Measurements from ENCODE around the gene AP3B1. TPM values are rescaled to one million over a fixed set of nuclear protein-coding genes. Genes with fewer than 3 reads are reported as not detected.

AP3B1 gene
- total and polyA plus RNA-seq, 2 donors (not counting 3 experiments of a cell fraction or from before 2014, with no cell fraction given): 31.6 to 46.7 TPM

- no peak overlapping the region for H3K4me2 ChIP-seq (ENCODE audit: insufficient read depth, low read length)
- dilution Hi-C loops (cut with MboI; ENCODE audit: extremely low pct_ligation_motif_present, low sequenced_read_pairs): no loop called here
- no peaks in the 10 kb centered on the region for H3K4me1 ChIP-seq (ENCODE audit: control insufficient read depth, extremely low read depth, insufficient read depth, low read length)
- BruUV-seq (replicated peaks): no TSS peak
- no peak overlapping the region for H3K4me3 ChIP-seq (replicated peaks in 1 of 3; ENCODE audit: insufficient read depth in 1 of 3, low read depth in 1 of 3, low read length in 3 of 3)
- no peaks in the 10 kb centered on the region for H3K79me2 ChIP-seq (ENCODE audit: control insufficient read depth, insufficient read depth, low read length)
- H4K20me1 ChIP-seq (replicated peaks; ENCODE audit: control insufficient read depth, extremely low read depth, insufficient read depth, low read length): no peaks in the 10 kb centered on the region
- no peak for DNase-seq (ENCODE audit: low read depth, low spot score)
- intact Hi-C loops (cut with micrococcal nuclease): loop anchor here (2.0 to 5.0 kb wide), 3 partner anchors 156 to 488 kb away; partner anchors contain the start of gene TBCA
- no peaks in the 10 kb centered on the region for H3K36me3 ChIP-seq (ENCODE audit: control insufficient read depth in 2 of 2, extremely low read depth in 1 of 2, insufficient read depth in 2 of 2, low read length in 2 of 2)
- no peaks in the 10 kb centered on the region for H3K27me3 ChIP-seq (ENCODE audit: control insufficient read depth in 2 of 2, insufficient read depth in 2 of 2, low read length in 2 of 2)
- TF ChIP-seq JUN (IDR thresholded peaks at IDR 0.05; ENCODE audit: borderline replicate concordance, insufficient read depth, insufficient read length, low read depth): no peak
- no peak for TF ChIP-seq CTCF (IDR thresholded peaks at IDR 0.05; ENCODE audit: extremely low read depth in 1 of 2, insufficient read depth in 1 of 2, low read depth in 1 of 2, low read length in 2 of 2)
- TF ChIP-seq GATA2 (IDR thresholded peaks at IDR 0.05; ENCODE audit: insufficient read depth, insufficient read length, low read depth, low read length): no peak
- no peak for TF ChIP-seq POLR2A (IDR thresholded peaks at IDR 0.05; ENCODE audit: low read depth, low read length)
- TF ChIP-seq MAX (IDR thresholded peaks at IDR 0.05; ENCODE audit: insufficient read depth, insufficient read length): no peak
- no peak for TF ChIP-seq FOS (IDR thresholded peaks at IDR 0.05; ENCODE audit: borderline replicate concordance, insufficient read depth, low read length)
- TF ChIP-seq MYC (IDR thresholded peaks at IDR 0.05; ENCODE audit: low read depth, low read length): no peak
- no peak for TF ChIP-seq POLR2AphosphoS5 (IDR thresholded peaks at IDR 0.05; ENCODE audit: insufficient read depth, low read depth, low read length)
- no peak for TF ChIP-seq EZH2 (IDR thresholded peaks at IDR 0.05; ENCODE audit: borderline replicate concordance, low read depth, low read length, severe bottlenecking)
- no peak overlapping the region for H2AFZ ChIP-seq (ENCODE audit: low read depth, low read length)
- ChIA-PET POLR2A (no interaction called here), CTCF (interaction anchor here (1.1 to 1.5 kb wide), 2 partner anchors 130 to 445 kb away, joined by 3 to 4 read pairs; no protein-coding TSS in a partner anchor)
- H3K9me3 ChIP-seq (replicated peaks; ENCODE audit: control insufficient read depth, insufficient read depth, low read length): no peaks in the 10 kb centered on the region
- no peak overlapping the region for H3K27ac ChIP-seq (ENCODE audit: insufficient read depth, low read depth, low read length)
- FAIRE-seq: no peak
- peaks cover 5% of the 10 kb centered on the region for H3K9me1 ChIP-seq (replicated peaks; ENCODE audit: control insufficient read depth, extremely low read depth, insufficient read depth, low read length)
- no peak overlapping the region for H3K9ac ChIP-seq (replicated peaks; ENCODE audit: extremely low read depth, insufficient read depth, low read length)
These were observed 288.0 kb downstream of the AP3B1 start for GRCh38 chr5:78006449-78006848.

Measured in endothelial cell of umbilical vein (primary cell).